Left ventricle myocardium superior (tissue), 1 donor: ENCODE results near the gene DNAJC27. TPM values are rescaled to one million over a fixed set of nuclear protein-coding genes. Genes with fewer than 3 reads are reported as not detected.

Experiments used
- total RNA-seq: library from RNA; stranded (reverse); fragmentation: NEBNext Ultra II Directional; extraction: Animal tissue kit (Norgen Biotek cat#: 25700); gene quantifications from one replicate; pipeline ENCODE4 v1.2.1, GENCODE V29; 2021
- donor health status: DM: no; HTN: yes; CAD: no; lungs with severe emphysema.

DNAJC27 gene
- total RNA-seq, 1 donor from 2014 or later = 8.6 TPM

Other genes with a start within 250 kb of the DNAJC27 start
- 28.2 TPM for gene PTRHD1, start 178.6 kb downstream of the DNAJC27 start, total RNA-seq
- 2.2 TPM for gene CENPO, start 178.5 kb downstream of the DNAJC27 start, total RNA-seq
- gene ADCY3, start 51.7 kb downstream of the DNAJC27 start, total RNA-seq = 14.6 TPM
- 4.2 TPM for gene EFR3B, start 70.1 kb upstream of the DNAJC27 start, total RNA-seq
- 5.3 TPM for gene POMC, start 196.6 kb upstream of the DNAJC27 start, total RNA-seq